H7 (cell line): ENCODE measurements around the gene ABCA8. TPM values are rescaled to one million over a fixed set of nuclear protein-coding genes. Genes with fewer than 3 reads are reported as not detected.
"Not testable (repeated sequence)": the region's sequence is repeated elsewhere in the genome, so short reads cannot be mapped to it uniquely, and the experiment has no call there.

Source experiments
- DNase-seq: peaks from one replicate; pipeline ENCODE4 v3.0.0; 2012
- H3K27me3 ChIP-seq: 2 replicates; pipeline ENCODE4 v1.6.0; 2011; ENCODE audit warnings: mild to moderate bottlenecking, low read length; ENCODE audit not compliant: control insufficient read depth, insufficient read depth
- H3K36me3 ChIP-seq: replicated peaks from 2 replicates; pipeline ENCODE4 v1.5.1; 2011; ENCODE audit warnings: low read length; ENCODE audit not compliant: control insufficient read depth, insufficient read depth
- H3K4me3 ChIP-seq: 2 replicates; pipeline ENCODE4 v1.5.1; 2011; ENCODE audit warnings: low read depth, mild to moderate bottlenecking, control low read depth, low read length, moderate library complexity; ENCODE audit not compliant: insufficient read depth
- total RNA-seq: library from RNA; depleted of rRNA; stranded (reverse); fragments of >200 nt; shearing (Covaris generic); gene quantifications from 2 replicates; pipeline ENCODE4 v1.2.3, GENCODE V29; 2014

ABCA8 gene
- total RNA-seq, 1 experiment from 2014 or later, result not detected

DNA sequence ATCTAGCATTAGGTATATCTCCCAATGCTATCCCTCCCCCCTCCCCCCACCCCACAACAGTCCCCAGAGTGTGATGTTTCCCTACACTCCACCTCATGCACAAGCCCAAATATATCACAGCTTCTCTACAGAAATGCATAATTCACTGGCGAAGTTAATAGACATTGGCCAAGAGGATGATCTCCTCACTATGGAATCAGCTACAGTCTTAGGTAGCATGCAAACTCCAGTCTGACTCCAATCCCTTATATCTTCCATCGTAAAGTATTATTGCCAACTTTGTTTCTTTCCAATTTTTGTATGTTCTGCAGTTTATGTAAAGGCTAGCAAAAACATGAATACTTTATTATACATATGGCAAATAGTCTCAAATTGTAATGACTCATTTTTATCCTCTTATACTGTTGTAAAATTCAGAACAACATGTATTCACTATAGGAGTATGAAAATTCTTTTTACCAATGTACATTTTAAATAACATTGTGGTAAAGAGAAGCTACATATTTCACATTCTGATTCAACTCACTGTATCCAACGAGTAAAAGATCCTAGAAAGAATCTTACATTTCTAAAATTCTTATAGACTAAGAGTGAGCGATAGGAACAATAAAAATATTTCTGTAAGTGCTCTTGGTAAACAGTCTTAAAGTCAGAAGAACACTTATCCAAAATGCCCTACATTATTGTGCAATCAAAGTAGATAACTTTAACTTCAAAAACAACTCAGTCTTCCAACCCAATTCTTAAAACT lies 871 bp downstream of the ABCA8 start:
- Histone ChIP-seq H3K27me3 (no peaks in the 10 kb centered on the region), H3K4me3 (no peak overlapping the region), H3K36me3 (no peaks in the 10 kb centered on the region)
- DNase-seq, result no peak

DNA sequence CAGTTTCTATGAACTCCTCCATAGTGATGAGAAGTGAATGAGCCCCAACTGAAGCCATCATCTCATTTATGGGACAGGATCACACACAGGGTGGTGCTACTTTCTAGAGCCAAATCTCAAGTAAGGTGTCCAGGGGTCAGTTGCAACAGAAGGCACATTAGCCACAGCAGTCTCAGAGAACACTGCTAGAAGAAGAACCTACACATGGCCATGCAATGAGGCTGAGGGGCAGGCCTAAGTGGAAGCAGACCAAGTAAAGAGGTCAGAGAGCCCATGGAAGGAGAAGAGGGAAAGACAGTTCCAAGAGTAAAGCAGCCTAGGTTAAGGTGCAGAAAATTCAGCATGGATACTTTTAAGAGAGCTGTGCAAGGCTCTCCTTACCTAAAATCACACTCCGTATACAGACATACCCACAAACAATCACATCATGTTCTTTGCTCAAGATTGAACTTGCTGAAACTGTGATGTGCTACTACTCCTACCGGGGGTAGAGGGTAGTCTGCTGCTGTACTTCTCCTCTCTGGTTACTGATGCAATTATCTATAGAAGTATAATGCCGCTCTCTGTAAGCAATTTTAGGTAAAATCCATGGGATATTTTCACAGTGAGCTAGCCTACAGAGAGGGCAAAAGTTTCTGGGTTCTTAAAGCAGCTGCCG lies 1.7 kb downstream of the ABCA8 start:
- H3K36me3 ChIP-seq, result no peaks in the 10 kb centered on the region
- no peaks in the 10 kb centered on the region for H3K27me3 ChIP-seq
- no peak for DNase-seq
- H3K4me3 ChIP-seq, result no peak overlapping the region

DNA sequence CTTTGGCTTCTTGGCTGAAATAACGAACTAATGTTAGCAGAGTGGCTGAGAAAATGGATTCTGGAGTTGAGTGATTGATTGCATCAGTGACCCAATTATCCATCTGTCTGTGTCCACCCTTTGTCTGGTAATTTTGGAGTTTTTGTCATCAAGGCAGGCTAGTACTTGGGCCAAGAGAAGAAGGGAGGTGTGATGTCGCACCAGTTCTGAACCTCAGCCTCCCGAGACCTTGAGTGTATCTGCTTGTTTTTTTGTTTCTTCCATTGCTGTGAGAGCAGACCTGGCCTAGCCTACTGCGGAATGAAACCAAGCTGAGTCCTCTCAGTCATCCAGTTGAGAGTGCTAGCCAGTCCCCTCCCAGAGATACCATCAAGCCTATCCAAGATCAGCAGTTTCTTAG lies 4.5 kb downstream of the ABCA8 start:
- Histone ChIP-seq H3K27me3 (no peaks in the 10 kb centered on the region), H3K4me3 (no peak overlapping the region), H3K36me3 (no peaks in the 10 kb centered on the region)
- DNase-seq, result no peak

DNA sequence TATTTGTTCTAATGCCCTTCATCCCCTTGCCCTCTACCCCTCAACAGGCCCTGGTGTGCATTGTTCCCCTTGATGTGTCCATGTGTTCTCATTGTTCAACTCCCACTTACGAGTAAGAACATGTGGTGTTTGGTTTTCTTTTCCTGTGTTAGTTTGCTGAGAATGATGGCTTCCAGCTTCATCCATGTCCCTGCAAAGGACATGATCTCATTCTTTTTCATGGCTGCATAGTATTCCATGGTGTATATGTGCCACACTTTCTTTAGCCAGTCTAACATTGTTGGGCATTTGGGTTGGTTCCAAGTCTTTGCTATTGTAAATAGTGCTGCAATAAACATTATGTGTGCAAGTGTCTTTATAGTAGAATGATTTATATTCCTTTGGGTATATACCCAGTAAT lies 7.3 kb downstream of the ABCA8 start:
- H3K27me3 ChIP-seq, H3K36me3 ChIP-seq, H3K4me3 ChIP-seq, DNase-seq: not testable (repeated sequence)

DNA sequence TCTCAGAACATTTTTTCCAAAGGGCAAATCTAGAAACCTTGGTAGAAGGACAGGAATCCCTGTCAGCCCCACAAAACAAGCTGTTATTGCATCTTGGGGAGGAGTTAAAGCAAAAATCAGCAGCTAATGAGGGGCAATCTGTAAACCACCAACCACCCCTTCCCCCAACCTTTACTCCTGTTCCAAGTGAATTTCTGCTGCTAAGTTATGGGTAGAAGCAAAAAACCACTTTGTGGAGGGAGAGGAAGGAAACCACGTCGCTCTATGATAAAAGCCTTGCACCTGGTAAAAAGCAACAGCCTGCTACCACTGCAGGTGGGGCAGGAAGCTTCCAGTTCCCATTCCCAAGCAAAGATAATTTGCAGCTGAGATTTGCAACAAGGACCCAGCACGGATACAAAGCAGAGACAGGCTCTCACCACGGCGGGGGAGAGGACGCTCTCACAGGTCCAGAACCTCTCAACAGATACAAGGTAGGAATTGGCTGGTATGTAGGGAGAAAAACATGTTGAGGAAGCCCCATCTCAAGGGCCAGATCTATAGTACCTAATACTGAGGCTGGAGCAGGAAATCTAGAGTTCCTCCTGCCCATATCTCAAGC lies 10.7 kb downstream of the ABCA8 start:
- Histone ChIP-seq H3K36me3 (no peaks in the 10 kb centered on the region), H3K4me3 (no peak overlapping the region), H3K27me3 (no peaks in the 10 kb centered on the region)
- no peak for DNase-seq

DNA sequence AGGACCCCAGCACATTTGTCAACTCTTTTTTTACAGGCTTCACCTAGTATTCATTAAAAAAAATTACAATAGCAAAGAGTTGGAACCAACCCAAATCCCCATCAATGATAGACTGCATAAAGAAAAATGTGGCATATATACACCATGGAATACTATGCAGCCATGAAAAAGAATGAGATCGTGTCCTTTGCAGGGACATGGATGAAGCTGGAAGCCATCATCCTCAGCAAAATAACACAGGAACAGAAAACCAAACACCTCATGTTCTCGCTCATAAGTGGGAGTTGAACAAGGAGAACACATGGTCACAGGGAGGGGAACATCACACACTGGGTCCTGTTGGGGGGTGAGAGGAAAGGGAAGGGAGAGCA lies 11.4 kb downstream of the ABCA8 start:
- H3K4me3 ChIP-seq, DNase-seq, H3K36me3 ChIP-seq, H3K27me3 ChIP-seq: not testable (repeated sequence)

DNA sequence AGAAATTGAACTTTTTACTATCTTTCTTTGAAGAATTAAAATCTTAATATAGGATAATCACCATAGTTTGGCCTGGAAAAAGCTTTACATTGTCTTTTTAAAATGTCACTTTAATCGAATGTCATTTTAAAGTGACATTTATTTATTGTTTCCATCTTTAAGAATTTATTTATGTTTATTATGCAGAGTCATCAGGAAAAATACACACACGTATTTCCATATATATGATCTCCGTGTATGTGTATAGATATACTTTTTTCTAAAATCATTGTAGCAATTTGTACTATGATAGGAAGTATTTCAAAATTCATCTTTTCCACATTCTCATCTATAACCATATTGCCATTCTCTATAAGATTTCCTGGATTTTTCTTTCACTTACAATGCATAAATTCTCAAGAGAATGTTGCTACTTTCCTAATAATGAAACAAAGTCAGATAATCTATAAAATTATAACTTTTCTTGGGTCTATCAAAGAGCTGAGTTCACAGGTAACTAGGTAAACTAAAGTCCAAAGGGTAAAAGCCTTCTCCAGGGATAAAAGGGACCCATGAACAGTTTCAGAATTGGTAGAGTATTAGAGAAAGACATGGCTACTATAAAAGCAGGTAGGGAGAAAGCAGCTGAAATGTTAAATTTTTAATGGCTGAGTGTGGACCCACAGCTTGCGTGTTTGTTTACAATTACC lies 11.9 kb downstream of the ABCA8 start:
- H3K36me3 ChIP-seq, result no peaks in the 10 kb centered on the region
- H3K27me3 ChIP-seq, result no peaks in the 10 kb centered on the region
- no peak for DNase-seq
- no peak overlapping the region for H3K4me3 ChIP-seq

DNA sequence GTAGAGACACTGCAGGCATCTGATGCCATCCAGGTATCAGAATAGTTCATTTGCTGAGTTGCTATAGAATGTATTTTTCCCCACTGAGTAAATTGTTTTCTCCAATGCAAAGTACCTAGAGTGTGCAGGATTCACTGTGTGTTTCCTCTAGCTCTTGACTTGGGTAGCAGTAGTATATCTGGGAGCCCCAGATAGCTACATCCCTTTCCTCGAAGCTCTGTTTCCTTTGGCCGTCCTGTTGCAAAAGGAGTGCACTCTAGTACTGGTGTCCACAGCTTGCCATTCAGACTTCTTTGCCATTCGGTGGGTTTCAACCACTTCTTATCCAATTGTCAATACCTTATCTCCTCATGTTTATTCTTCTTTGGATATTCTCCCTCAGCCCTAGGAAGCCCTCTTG lies 12.8 kb downstream of the ABCA8 start:
- H3K36me3 ChIP-seq, result no peaks in the 10 kb centered on the region
- H3K27me3 ChIP-seq, result no peaks in the 10 kb centered on the region
- no peak for DNase-seq
- no peak overlapping the region for H3K4me3 ChIP-seq

DNA sequence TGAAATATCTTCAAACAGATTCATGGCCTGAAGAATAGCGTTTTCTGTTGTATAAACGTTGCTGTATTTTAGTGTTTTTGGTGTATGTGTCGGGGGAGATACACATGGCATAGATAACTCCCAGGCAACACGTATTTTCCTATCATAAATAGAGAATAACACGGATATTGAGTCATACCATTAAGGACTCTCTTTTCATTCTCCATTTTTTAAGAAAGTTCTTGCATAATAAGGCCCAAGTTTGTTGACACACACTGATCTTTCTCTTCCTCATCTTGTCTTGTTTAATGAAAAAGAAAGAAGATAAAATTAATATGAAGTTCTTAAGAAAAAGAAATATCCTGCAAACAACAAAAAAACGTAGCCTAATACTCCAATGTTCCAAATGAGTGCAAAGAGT lies 13.4 kb downstream of the ABCA8 start:
- H3K4me3 ChIP-seq, result no peak overlapping the region
- H3K27me3 ChIP-seq, result no peaks in the 10 kb centered on the region
- no peaks in the 10 kb centered on the region for H3K36me3 ChIP-seq
- DNase-seq, result no peak

DNA sequence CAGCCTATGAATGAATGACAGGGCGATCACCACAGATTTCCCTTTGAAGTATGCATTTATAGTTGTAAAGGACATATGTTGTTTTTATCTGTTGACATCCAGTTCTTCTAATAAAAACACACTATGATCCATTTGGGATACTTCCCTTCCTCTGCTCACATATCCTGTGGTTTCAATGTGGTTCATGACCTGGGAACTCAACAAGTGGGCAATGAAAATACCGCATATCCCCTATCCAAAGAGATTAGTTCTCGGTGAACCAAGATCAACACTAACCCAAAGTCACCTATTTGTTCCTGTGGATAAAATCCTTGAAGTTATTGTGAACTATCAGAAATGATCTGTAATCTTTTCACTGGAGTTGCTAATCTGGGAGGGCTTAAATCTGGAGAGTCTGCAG lies 16.0 kb downstream of the ABCA8 start:
- Histone ChIP-seq H3K4me3 (no peak overlapping the region), H3K27me3 (no peaks in the 10 kb centered on the region), H3K36me3 (no peaks in the 10 kb centered on the region)
- DNase-seq, result no peak

DNA sequence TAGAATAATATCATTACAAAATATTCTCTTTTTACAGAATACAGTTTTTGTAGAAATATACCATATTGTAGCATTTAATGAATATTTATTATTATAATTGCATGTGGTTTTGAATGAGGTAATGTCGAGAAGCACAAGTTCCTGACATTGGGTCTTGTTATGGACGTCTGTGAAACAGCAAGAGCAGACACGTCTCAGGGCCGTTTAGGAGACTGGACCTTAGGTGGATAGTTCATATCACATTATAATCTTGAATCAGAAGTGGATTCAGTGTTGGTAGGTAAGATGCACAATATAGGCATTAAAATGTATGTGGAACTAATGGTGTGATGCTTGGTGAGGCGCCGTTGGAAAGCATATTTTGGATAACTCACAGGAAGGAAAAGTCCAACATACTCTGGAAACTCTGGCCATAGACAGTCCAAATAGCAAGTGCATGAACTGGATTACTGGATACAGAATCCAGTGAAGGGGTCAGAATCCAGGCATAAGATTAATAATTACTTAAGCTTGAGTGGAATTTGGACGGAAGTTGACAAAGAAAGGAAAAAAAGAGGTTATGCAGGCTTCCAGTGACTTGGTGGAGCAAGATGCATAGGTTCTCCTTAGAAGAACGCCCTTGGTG lies 17.2 kb downstream of the ABCA8 start:
- no peaks in the 10 kb centered on the region for H3K27me3 ChIP-seq
- no peak for DNase-seq
- H3K4me3 ChIP-seq, result no peak overlapping the region
- no peaks in the 10 kb centered on the region for H3K36me3 ChIP-seq

DNA sequence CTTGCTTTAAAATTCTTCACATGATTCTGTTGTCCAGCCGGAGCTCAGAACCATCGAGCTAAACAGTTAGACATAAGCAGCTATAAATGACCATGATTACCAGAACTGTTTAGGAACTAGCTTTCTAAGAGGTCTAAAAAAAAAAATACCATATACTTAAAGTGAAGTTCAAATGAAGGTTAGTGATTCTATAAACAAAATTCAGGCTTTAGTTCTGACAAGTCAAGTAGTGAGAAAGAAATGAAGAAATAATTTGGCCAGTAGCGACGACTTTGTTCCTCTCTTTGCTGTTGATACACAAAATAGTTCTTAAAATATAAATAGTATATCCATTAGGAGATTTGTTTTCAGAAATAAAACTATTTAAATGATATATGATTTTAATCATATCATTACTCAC lies 27.7 kb downstream of the ABCA8 start:
- Histone ChIP-seq H3K27me3 (no peaks in the 10 kb centered on the region), H3K4me3 (no peak overlapping the region), H3K36me3 (no peaks in the 10 kb centered on the region)
- no peak for DNase-seq

DNA sequence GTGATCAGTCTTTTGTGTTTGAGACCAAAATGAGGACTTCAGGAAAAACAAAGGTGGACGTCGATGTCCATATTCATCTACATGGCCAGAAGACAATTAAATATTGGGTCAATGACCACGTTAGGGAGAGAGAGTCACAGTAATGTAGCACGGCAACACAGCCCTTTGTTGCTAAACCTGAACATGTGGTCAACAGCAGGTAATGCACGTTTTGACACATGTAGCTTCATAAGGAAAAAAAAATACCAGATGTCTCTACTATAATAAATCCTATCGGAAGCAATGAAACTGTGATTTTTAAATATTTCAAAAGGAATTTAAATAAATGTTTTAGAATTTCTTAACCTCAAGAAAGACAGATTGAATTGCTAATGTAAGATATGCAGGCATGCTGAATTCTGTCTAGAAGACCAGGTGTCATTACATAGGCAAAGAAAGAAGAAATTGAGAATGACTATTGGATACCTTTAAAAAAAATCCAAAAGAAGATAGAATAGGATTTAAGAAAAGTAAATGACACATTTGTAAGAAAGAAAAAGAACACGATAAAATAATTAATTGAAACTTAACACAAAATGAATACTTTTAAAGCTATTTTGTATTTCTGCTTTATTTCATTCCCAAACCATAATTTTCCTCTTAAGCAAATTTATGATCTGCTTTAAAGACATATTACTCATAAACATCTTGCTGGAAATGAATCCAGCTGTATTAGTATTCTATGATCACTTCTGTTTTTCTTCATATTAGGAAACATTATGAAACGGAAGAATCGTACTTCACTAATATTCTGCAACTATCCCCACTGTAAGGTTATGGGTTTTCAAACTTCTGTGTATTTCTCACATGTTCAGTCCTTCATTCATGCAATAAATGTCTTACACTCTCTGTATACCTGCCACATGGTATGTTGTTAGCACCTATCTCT lies 30.1 kb downstream of the ABCA8 start:
- no peak overlapping the region for H3K4me3 ChIP-seq
- no peak for DNase-seq
- H3K36me3 ChIP-seq, result no peaks in the 10 kb centered on the region
- H3K27me3 ChIP-seq, result no peaks in the 10 kb centered on the region
